HG03558 (cell line): ENCODE results near the gene SPDYE17.
"Not testable (repeated sequence)": the region's sequence is repeated elsewhere in the genome, so short reads cannot be mapped to it uniquely, and the experiment has no call there.

Source experiments
- ATAC-seq: cut with Tn5 transposase; IDR thresholded peaks from one replicate; pipeline ENCODE4 v1.9.1; 2021; ENCODE audit warnings: moderate number of reproducible peaks; ENCODE audit not compliant: unreplicated experiment; ENCODE audit errors: extremely low read depth

SPDYE17 gene, protein sequence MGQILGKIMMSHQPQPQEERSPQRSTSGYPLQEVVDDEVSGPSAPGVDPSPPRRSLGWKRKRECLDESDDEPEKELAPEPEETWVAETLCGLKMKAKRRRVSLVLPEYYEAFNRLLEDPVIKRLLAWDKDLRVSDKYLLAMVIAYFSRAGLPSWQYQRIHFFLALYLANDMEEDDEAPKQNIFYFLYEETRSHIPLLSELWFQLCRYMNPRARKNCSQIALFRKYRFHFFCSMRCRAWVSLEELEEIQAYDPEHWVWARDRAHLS

DNA sequence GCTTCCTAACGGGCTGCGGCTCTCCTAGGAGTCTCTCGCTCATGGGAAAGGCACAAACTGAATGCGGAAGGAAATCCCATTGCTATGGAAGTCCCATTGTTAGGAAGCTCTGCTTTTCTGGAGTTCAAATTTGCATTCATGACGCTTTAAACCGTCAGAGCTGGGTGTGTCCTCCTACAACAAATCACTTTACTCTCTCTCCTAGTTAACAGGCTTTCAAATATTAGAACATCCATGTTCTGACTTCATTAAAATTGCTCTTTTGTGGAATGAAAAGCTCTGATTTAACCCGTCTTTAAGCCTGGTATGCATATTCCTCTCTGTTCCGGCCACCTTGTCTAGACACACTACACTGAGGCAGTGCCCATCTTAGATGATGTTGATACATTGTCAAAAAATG lies at the start of gene SPDYE17:
Gene SPDYE17, minus strand, starts transcription at position 101 of the 400 bp plus-strand sequence. CDS start 1,791 bp downstream, outside the sequence.
- ATAC-seq = not testable (repeated sequence)

DNA sequence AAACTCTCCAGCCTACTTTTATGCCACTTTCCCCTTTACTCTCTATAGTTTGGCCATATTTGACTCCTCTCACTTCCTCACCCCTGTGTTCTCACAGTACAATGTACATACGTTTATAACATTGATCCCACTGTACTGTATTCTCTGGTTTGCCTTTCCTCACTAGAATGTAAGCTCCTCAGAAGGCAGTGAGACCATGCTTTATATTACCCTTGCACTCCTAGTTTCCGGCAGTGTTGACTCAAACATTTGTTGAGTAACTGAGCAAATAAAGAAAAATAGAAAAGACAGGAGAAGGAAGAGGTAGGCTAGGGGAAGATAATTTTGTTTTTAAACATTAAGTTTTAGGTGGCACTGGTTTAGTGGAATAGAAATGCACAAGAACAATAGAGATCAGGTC lies 48.1 kb upstream of the SPDYE17 start:
- ATAC-seq = not testable (repeated sequence)

DNA sequence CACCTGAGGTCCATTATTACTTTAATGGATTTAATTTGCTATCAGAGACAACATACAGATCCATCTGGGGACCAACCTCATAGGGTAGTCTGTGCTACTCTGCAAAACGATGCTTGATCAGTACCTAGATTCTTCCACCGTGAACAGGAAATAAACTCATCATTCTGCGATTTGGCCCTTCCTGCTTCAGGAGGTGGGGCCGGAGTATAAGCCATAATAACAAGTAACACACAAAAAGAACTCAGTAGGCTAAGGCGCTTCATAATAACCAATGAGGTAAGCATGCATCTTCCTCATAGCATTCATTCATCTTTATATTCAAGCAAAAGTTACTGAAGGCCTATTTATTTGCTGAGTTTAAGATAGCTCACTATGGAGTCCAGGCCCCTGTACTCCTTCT lies 47.5 kb upstream of the SPDYE17 start:
- ATAC-seq = not testable (repeated sequence)

- not testable (repeated sequence) for ATAC-seq
These were observed 47.0 kb upstream of the SPDYE17 start for GRCh38 chr7:77079112-77079511.

GRCh38 chr7:77077060-77077459 lies 44.9 kb upstream of the SPDYE17 start:
- not testable (repeated sequence) for ATAC-seq

DNA sequence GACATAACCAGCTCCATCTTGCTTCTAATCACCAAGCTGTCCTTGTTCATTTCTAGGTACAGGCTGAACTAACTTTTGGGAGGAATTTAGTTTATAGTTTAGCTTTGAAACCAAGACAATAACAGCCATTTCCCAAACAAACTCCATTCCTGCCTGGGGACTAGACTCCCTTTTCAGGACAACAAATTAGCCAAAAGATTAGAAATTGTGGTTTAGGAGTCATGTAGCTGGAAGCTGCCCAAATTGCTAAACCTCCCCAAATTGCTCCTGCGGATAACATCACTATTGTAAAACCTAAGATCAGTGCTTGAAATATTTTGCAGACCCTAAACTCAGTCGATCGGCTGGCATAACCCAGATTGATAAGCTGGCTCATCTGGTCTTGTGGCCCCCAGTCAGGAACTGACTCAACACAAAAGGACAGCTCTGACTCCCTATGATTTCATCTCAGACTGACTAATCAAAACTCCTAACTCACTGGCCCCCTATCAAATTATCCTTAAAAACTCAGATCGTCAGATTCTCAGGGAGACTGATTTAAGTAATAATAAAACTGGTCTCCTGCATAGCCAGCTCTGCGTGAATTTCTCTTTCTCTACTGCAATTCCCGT lies 42.7 kb upstream of the SPDYE17 start:
- ATAC-seq = not testable (repeated sequence)

DNA sequence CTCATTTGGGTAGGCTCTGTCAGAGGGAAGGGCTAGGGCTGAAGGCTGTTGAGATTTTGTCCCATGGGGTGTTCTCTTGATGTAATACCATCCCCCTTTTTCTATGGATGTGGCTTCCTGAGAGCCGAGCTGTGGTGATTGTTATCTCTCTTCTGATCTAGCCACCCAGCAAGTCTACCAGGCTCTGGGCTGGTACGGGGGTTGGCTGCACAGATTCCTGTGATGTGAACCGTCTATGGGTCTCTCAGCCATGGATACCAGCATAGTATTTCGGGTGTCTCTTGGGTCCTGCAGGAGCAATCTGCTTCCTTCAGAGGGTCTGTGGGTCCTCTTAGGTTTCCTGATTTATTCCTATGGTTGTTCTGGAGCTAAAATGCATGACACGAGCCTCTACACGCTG lies 38.9 kb upstream of the SPDYE17 start:
- not testable (repeated sequence) for ATAC-seq

GRCh38 chr7:77065869-77066268 lies 33.7 kb upstream of the SPDYE17 start:
- ATAC-seq = not testable (repeated sequence)

- ATAC-seq = not testable (repeated sequence)
These were observed 31.6 kb upstream of the SPDYE17 start for GRCh38 chr7:77063732-77064131.

GRCh38 chr7:77062557-77062956 lies 30.4 kb upstream of the SPDYE17 start, which contains the start of gene SPDYE18:
Gene SPDYE18, minus strand, starts transcription at chr7:77062558. Its CDS starts 2,046 bp downstream, at chr7:77060512.
- ATAC-seq = not testable (repeated sequence)

DNA sequence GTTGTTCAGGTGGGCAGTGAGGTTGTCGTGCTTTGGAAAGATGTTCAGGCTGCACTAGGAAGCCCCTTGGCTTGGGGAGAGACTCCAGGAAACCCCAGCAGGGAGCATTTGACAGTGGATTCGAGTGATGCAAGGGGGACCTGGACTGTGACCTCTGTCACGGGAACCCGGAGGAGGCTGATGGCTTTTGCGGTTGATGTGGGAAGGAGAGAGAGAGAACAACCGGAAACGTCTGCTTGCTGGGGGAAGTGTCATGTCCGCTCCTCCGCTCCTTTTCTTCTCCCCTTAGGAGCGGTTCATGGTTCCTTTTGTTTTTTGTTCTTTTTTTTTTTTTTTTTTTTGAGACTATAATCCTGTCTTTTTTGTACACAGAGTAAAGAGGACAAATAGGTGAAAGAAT lies 5.8 kb downstream of the SPDYE17 start:
- ATAC-seq = not testable (repeated sequence)

DNA sequence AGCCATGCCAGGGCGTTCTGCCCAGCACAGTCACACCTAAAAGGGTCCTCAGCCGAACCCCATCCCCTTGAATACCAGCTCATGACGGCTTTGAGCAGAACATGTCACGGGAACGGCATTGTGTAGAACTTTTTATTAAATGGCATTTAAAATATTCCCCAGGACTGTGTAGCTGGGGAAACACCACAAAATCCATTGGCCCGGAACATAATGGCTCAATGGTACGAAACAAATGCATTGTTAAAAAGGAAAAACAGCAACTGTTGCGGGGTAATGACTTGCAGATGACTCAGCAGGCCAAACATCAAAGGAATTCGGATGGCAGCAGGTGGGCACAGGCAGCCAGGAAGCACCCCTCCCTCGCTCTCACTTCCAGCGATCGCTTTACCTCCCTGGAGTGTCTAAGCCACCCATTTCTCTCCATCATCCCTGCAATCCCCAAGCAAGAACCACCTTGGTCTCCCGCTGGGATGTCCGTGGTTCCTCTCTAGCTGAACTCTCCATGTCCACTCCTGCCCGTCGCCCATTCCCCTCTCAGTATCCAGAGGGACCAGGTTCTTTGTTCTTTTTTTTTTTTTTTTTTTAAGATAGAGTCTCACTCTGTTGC lies 22.0 kb downstream of the SPDYE17 start:
- ATAC-seq = not testable (repeated sequence)

- not testable (repeated sequence) for ATAC-seq
These were observed 24.2 kb downstream of the SPDYE17 start for GRCh38 chr7:77008000-77008399.

- not testable (repeated sequence) for ATAC-seq
These were observed 25.7 kb downstream of the SPDYE17 start for GRCh38 chr7:77006127-77007110.

- not testable (repeated sequence) for ATAC-seq
These were observed 26.6 kb downstream of the SPDYE17 start for GRCh38 chr7:77005461-77006057.

GRCh38 chr7:77004151-77004550 lies 28.0 kb downstream of the SPDYE17 start:
- ATAC-seq = not testable (repeated sequence)

DNA sequence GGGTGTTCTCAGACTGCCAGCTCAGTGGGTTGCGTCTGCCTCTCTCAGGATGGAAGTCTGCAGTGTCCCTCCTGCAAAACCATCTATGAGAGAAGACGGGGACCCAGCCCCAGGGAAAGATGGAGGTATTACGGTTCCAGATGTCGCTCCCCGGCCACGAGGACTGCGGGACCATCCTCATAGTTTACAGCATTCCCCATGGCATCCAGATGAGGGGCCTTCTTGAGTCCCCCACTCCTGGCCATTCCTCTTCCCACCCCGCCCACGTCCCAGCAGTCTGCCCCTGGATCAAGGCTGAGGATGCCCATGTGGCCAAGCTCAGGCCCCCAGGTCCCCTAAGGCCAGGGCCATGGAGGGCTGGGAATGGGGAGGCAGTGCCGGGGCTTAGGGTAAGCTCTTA lies 28.9 kb downstream of the SPDYE17 start:
- ATAC-seq = not testable (repeated sequence)

GRCh38 chr7:77002678-77003233 lies 29.4 kb downstream of the SPDYE17 start:
- ATAC-seq = not testable (repeated sequence)

DNA sequence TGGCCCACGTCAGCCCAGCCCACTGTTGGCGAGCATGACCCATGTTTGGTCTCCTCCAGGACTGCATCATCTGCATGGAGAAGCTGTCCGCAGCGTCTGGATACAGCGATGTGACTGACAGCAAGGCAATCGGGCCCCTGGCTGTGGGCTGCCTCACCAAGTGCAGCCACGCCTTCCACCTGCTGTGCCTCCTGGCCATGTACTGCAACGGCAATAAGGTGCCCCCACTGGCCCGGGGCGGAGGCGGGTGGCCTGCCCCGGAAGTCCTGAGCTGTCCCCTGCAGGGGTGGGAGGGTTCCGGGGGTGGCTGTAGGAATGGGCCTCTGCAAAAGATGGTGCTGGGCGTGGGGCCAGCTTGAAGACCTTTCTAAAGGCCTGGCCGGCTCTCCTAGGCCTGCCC lies 30.1 kb downstream of the SPDYE17 start:
- not testable (repeated sequence) for ATAC-seq
